ENCODE measurements around the gene LIMS2. TPM values are rescaled to one million over a fixed set of nuclear protein-coding genes. Genes with fewer than 3 reads are reported as not detected.

LIMS2 gene
- total RNA-seq, 1 donor from 2014 or later, result 44.2 TPM

DNA sequence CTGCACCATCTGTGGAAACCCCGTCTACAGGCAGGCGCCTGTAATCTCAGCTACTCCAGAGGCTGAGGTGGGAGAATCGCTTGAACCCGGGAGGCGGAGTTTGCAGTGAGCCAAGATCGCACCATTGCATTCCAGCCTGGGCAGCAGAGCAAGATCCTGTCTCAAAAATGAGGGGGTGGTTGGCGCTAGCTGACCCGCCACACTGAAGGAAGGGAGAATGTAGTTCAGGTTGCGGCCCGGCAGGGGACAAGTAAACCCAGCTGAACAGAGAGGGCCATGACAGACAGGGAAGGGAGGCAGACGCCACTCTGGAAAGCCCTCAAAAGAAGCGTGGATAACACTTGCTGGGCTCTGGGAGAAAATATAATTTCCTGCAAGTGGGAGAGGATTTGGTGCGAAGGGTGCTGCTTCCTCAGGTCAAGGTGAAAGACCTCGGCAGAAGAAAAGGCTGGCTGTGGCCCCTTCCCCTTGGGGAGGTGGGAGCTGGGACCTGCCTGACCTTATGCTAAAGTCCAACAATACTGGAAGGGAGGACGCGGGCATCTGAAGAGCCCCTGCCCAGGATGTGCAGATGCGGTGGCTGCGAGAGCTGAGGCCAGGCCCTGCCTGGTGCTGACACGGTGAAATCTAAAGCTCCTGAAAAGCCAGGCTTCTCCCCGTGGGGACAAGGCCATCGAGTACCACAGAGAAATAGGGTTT lies 22.3 kb upstream of the LIMS2 start:
- Histone ChIP-seq H3K4me3 (no peak overlapping the region), H3K36me3 (no peaks in the 10 kb centered on the region), H3K4me1 (peaks cover 14% of the 10 kb centered on the region), H3K9me3 (no peaks in the 10 kb centered on the region), H3K27ac (no peak overlapping the region), H3K27me3 (no peaks in the 10 kb centered on the region)
- no peak for TF ChIP-seq POLR2AphosphoS5 (IDR thresholded peaks at IDR 0.05; ENCODE audit: insufficient read depth in 1 of 2, low read depth in 1 of 2)
- no peak for TF ChIP-seq POLR2A (IDR thresholded peaks at IDR 0.05)
- no peak for TF ChIP-seq CTCF (IDR thresholded peaks at IDR 0.05)
- DNase-seq (ENCODE audit: extremely low spot score in 2 of 2), result no peak
- intact Hi-C loops (cut with DNase I), result no loop called here

DNA sequence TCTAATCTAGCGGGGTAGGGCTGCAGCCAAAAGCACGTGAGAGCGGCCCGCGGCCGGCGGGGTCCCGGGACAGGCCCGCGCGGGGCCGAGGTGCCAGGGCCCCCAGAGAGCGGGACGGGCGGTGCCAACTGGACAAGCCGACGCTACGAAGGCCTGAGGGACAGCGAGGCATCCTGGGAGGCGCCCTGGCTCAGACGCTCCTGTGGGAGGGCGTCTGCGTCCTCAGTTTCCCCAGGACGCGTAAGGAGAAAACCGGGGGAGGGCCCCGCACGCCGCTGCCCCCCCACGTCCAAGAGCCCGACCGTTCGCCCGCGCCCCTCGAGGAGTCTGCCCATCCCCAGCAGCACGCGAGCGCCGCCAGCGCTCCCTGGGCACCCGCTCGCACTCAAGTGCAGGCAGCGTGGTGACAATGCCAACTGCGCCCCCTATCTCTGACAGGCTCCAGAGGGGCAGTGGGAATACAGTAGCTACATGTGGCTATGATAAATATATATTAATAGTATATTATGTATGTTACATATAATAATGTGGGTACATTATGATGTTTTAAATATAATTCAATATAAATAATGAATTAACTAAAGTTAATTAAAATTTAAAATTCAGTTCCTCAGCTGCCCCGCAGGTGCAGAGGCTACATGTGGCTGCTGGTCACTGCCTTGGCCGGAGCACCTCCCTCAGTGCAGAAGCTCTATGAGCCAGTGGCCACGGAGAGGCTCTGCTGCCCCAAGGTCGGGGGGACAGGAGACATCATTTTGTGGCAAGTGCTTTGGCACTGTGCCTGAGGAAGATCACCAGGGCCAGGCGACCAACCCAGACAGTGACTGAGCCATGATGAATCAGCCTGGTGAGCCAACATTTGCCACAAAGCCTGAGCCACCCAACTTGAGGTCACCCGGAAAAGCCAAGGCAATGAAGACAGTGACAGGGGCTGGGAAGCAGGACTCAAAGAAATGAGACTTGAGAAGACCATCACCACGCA lies 20.5 kb upstream of the LIMS2 start:
- intact Hi-C loops (cut with DNase I), result no loop called here
- Histone ChIP-seq H3K4me3 (peak overlapping the region; percentile 44 to 46), H3K4me1 (peaks cover 6% of the 10 kb centered on the region), H3K27ac (peak overlapping the region; percentile 58), H3K36me3 (no peaks in the 10 kb centered on the region), H3K27me3 (no peaks in the 10 kb centered on the region), H3K9me3 (peaks cover 4% of the 10 kb centered on the region)
- DNase-seq (ENCODE audit: extremely low spot score in 2 of 2), result no peak
- TF ChIP-seq POLR2A (IDR thresholded peaks at IDR 0.05) (no peak), POLR2AphosphoS5 (IDR thresholded peaks at IDR 0.05; ENCODE audit: insufficient read depth in 1 of 2, low read depth in 1 of 2) (no peak), CTCF (IDR thresholded peaks at IDR 0.05) (no peak)

DNA sequence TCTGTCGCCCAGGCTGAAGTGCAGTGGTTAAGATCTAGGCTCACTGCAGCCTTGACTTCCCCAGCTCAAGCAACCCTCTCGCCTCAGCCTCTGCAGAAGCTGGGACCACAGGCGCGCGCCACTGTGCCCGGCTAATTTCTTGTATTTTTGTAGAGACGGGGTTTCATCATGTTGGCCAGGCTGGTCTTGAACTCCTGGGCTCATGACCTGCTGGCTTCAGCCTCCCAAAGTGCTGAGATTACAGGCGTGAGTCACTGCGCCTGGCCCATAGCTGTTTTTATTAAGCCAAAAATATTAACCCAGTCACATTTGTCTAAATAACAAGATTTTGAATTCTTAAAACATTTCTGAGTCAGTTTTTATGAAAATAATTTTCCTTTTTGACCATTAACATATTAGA lies 19.7 kb upstream of the LIMS2 start:
- H3K4me1 ChIP-seq, result no peaks in the 10 kb centered on the region
- peaks cover 8% of the 10 kb centered on the region for H3K9me3 ChIP-seq
- H3K4me3 ChIP-seq, result peak overlapping the region in 1 of 2 donors; percentile 44
- TF ChIP-seq POLR2AphosphoS5 (IDR thresholded peaks at IDR 0.05; ENCODE audit: insufficient read depth in 1 of 2, low read depth in 1 of 2), result no peak
- no peak for TF ChIP-seq POLR2A (IDR thresholded peaks at IDR 0.05)
- TF ChIP-seq CTCF (IDR thresholded peaks at IDR 0.05), result no peak
- no peak for DNase-seq (ENCODE audit: extremely low spot score in 2 of 2)
- no peaks in the 10 kb centered on the region for H3K36me3 ChIP-seq
- H3K27ac ChIP-seq, result peak overlapping the region; percentile 58
- intact Hi-C loops (cut with DNase I), result no loop called here
- H3K27me3 ChIP-seq, result no peaks in the 10 kb centered on the region

- Histone ChIP-seq H3K4me3 (no peak overlapping the region), H3K27me3 (no peaks in the 10 kb centered on the region), H3K27ac (no peak overlapping the region), H3K36me3 (no peaks in the 10 kb centered on the region), H3K9me3 (peaks cover 8% of the 10 kb centered on the region), H3K4me1 (no peaks in the 10 kb centered on the region)
- intact Hi-C loops (cut with DNase I), result no loop called here
- no peak for DNase-seq (ENCODE audit: extremely low spot score in 2 of 2)
- no peak for TF ChIP-seq POLR2A (IDR thresholded peaks at IDR 0.05)
- TF ChIP-seq POLR2AphosphoS5 (IDR thresholded peaks at IDR 0.05; ENCODE audit: insufficient read depth in 1 of 2, low read depth in 1 of 2), result no peak
- TF ChIP-seq CTCF (IDR thresholded peaks at IDR 0.05), result no peak
These were observed 15.4 kb upstream of the LIMS2 start for GRCh38 chr2:127690696-127691095.
